Measurements from ENCODE around the gene FN3K. TPM values are rescaled to one million over a fixed set of nuclear protein-coding genes. Genes with fewer than 3 reads are reported as not detected.

Gene FN3K
- total and polyA plus RNA-seq, 2 of the 13 experiments (the other 11 are each of a cell fraction or from before 2014, with no cell fraction given), result 3.5 to 12.2 TPM

- no peak for TF ChIP-seq GMEB2 (CRISPR knock-in tag; IDR thresholded peaks at IDR 0.05; ENCODE audit: low read depth)
- TF ChIP-seq ZNF761 (CRISPR knock-in tag; conservative IDR thresholded peaks at IDR 0.05), result 0 out of 2 replicates have a peak, but pooled peaks have one; percentile 73
- TF ChIP-seq ZIK1 (CRISPR knock-in tag; IDR thresholded peaks at IDR 0.05; ENCODE audit: borderline replicate concordance, low read depth), result no peak
- TF ChIP-seq NFYB (CRISPR knock-in tag; IDR thresholded peaks at IDR 0.05), result no peak
- TF ChIP-seq JUND (CRISPR knock-in tag; IDR thresholded peaks at IDR 0.05), result peak; percentile 77
- no peak for TF ChIP-seq ZNF678 (CRISPR knock-in tag; IDR thresholded peaks at IDR 0.05)
- TF ChIP-seq MEF2D (CRISPR knock-in tag; IDR thresholded peaks at IDR 0.05), result peak; percentile 81; the same call in 1 of the 2 replicates
- TF ChIP-seq, protein P1, sequence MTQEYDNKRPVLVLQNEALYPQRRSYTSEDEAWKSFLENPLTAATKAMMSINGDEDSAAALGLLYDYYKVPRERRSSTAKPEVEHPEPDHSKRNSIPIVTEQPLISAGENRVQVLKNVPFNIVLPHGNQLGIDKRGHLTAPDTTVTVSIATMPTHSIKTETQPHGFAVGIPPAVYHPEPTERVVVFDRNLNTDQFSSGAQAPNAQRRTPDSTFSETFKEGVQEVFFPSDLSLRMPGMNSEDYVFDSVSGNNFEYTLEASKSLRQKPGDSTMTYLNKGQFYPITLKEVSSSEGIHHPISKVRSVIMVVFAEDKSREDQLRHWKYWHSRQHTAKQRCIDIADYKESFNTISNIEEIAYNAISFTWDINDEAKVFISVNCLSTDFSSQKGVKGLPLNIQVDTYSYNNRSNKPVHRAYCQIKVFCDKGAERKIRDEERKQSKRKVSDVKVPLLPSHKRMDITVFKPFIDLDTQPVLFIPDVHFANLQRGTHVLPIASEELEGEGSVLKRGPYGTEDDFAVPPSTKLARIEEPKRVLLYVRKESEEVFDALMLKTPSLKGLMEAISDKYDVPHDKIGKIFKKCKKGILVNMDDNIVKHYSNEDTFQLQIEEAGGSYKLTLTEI (CRISPR knock-in tag; conservative IDR thresholded peaks at IDR 0.05), result no peak
- TF ChIP-seq, protein P2, sequence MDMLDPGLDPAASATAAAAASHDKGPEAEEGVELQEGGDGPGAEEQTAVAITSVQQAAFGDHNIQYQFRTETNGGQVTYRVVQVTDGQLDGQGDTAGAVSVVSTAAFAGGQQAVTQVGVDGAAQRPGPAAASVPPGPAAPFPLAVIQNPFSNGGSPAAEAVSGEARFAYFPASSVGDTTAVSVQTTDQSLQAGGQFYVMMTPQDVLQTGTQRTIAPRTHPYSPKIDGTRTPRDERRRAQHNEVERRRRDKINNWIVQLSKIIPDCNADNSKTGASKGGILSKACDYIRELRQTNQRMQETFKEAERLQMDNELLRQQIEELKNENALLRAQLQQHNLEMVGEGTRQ (IDR thresholded peaks at IDR 0.05; ENCODE audit: low read depth, low read length), result no peak
- TF ChIP-seq, protein P2 (CRISPR knock-in tag; IDR thresholded peaks at IDR 0.05; ENCODE audit: borderline replicate concordance), result no peak
- no peak for TF ChIP-seq NKX3-1 (CRISPR knock-in tag; IDR thresholded peaks at IDR 0.05)
- TF ChIP-seq TOE1 (CRISPR knock-in tag; IDR thresholded peaks at IDR 0.05), result peak; percentile 79; the same call in 1 of the 2 replicates
- no peak for TF ChIP-seq ZNF101 (CRISPR knock-in tag; IDR thresholded peaks at IDR 0.05; ENCODE audit: borderline replicate concordance, low read depth)
- no peak for TF ChIP-seq ETS1 (CRISPR knock-in tag; IDR thresholded peaks at IDR 0.05)
- no peak for TF ChIP-seq CHCHD3 (CRISPR knock-in tag; IDR thresholded peaks at IDR 0.05)
- TF ChIP-seq JUN (CRISPR knock-in tag; IDR thresholded peaks at IDR 0.05), result 0 out of 2 replicates have a peak, but pooled peaks have one; percentile 25
- peak; percentile 76; the same call in 1 of the 2 replicates for TF ChIP-seq ZNF414 (CRISPR knock-in tag; IDR thresholded peaks at IDR 0.05)
- TF ChIP-seq, protein P3, sequence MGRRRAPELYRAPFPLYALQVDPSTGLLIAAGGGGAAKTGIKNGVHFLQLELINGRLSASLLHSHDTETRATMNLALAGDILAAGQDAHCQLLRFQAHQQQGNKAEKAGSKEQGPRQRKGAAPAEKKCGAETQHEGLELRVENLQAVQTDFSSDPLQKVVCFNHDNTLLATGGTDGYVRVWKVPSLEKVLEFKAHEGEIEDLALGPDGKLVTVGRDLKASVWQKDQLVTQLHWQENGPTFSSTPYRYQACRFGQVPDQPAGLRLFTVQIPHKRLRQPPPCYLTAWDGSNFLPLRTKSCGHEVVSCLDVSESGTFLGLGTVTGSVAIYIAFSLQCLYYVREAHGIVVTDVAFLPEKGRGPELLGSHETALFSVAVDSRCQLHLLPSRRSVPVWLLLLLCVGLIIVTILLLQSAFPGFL (CRISPR knock-in tag; IDR thresholded peaks at IDR 0.05), result no peak
- TF ChIP-seq TCF12 (IDR thresholded peaks at IDR 0.05), result no peak
- TF ChIP-seq TCF12 (CRISPR knock-in tag; IDR thresholded peaks at IDR 0.05), result 0 out of 2 replicates have a peak, but pooled peaks have one; percentile 21
- no peak for TF ChIP-seq ZNF839 (CRISPR knock-in tag; IDR thresholded peaks at IDR 0.05; ENCODE audit: borderline replicate concordance)
These were observed 5.7 kb downstream of the FN3K start (continued) for GRCh38 chr17:82740906-82741759.
